GM23338 (cell line): ENCODE data around the gene NTM. TPM values are rescaled to one million over a fixed set of nuclear protein-coding genes. Genes with fewer than 3 reads are reported as not detected.

ENCODE experiments used
- ATAC-seq: fragments of 200-7000 bp; cut with Tn5 transposase; 3 replicates; pipeline ENCODE4 v1.9.1; 2020
- DNase-seq: peaks from one replicate; pipeline ENCODE4 v3.0.0-alpha.2; 2015; ENCODE audit warnings: low spot score
- H2AFZ ChIP-seq: fragments of 200-600 bp; sonication (generic); 2 replicates; pipeline ENCODE4 v1.8.0; 2016; ENCODE audit warnings: antibody characterized with exemption, mild to moderate bottlenecking, moderate library complexity
- H3F3A ChIP-seq: fragments of 200-600 bp; sonication (generic); replicated peaks from 2 replicates; pipeline ENCODE4 v1.8.0; 2017; ENCODE audit warnings: antibody characterized with exemption, mixed run types, low read depth
- H3K27ac ChIP-seq: fragments of 200-600 bp; sonication (generic); 2 replicates; pipeline ENCODE4 v1.6.1; 2016; ENCODE audit warnings: low read depth
- H3K27me3 ChIP-seq: fragments of 200-600 bp; sonication (generic); 2 replicates; pipeline ENCODE4 v1.8.0; 2016; ENCODE audit warnings: mild to moderate bottlenecking, mixed run types, moderate library complexity; ENCODE audit not compliant: insufficient read depth
- H3K36me3 ChIP-seq: fragments of 200-600 bp; sonication (generic); 2 replicates; pipeline ENCODE4 v1.8.0; 2016; ENCODE audit warnings: mild to moderate bottlenecking; ENCODE audit not compliant: insufficient read depth
- H3K4me1 ChIP-seq: fragments of 200-600 bp; sonication (generic); 2 replicates; pipeline ENCODE4 v1.8.0; 2016; ENCODE audit warnings: mild to moderate bottlenecking, moderate library complexity; ENCODE audit not compliant: insufficient read depth
- H3K4me2 ChIP-seq: fragments of 200-600 bp; sonication (generic); 2 replicates; pipeline ENCODE4 v1.7.1; 2017; ENCODE audit warnings: mixed run types
- H3K4me3 ChIP-seq: fragments of 200-600 bp; sonication (generic); 2 replicates; pipeline ENCODE4 v1.6.1; 2016; ENCODE audit warnings: mixed run types
- H3K79me2 ChIP-seq: fragments of 200-600 bp; sonication (generic); replicated peaks from 2 replicates; pipeline ENCODE4 v1.8.0; 2017; ENCODE audit warnings: mild to moderate bottlenecking; ENCODE audit not compliant: insufficient read depth
- H3K9me2 ChIP-seq: fragments of 200-600 bp; sonication (generic); 2 replicates; pipeline ENCODE4 v1.8.0; 2017; ENCODE audit not compliant: insufficient read depth
- H4K20me1 ChIP-seq: fragments of 200-600 bp; sonication (generic); replicated peaks from 2 replicates; pipeline ENCODE4 v1.8.0; 2017; ENCODE audit warnings: mild to moderate bottlenecking; ENCODE audit not compliant: insufficient read depth
- H3K27ac Mint-ChIP-seq: 2 replicates; pipeline ENCODE4 v1.8.0; 2020; ENCODE audit warnings: inconsistent platforms, mild to moderate bottlenecking, moderate library complexity, mixed read lengths
- H3K27me3 Mint-ChIP-seq: 3 replicates; pipeline ENCODE4 v1.8.0; 2022; ENCODE audit warnings: low read depth, mild to moderate bottlenecking, moderate library complexity, mixed read lengths, inconsistent platforms; ENCODE audit not compliant: insufficient read depth, poor library complexity
- H3K36me3 Mint-ChIP-seq: 3 replicates; pipeline ENCODE4 v1.8.0; 2021; ENCODE audit warnings: low read depth, mild to moderate bottlenecking, inconsistent platforms, moderate library complexity, mixed read lengths
- H3K4me1 Mint-ChIP-seq: 3 replicates; pipeline ENCODE4 v1.8.0; 2020; ENCODE audit warnings: mild to moderate bottlenecking, inconsistent platforms, mixed read lengths
- H3K4me3 Mint-ChIP-seq: 3 replicates; pipeline ENCODE4 v1.8.0; 2021; ENCODE audit warnings: moderate library complexity, mild to moderate bottlenecking, inconsistent platforms, mixed read lengths
- H3K9me3 Mint-ChIP-seq: 3 replicates; pipeline ENCODE4 v1.8.0; 2020; ENCODE audit warnings: moderate library complexity, mild to moderate bottlenecking, inconsistent platforms, mixed read lengths
- CREB1 ChIP-seq: fragments of 250-450 bp; sonication (Bioruptor Pico); IDR thresholded peaks from 2 replicates; pipeline ENCODE4 v1.5.0; 2020; ENCODE audit warnings: low read depth, mild to moderate bottlenecking, moderate library complexity
- CTCF ChIP-seq, 2 experiments: fragments of 200-600 bp in 1 of 2; sonication (generic) in 1 of 2; conservative IDR thresholded peaks; 2 replicates each; pipeline versions ENCODE4 v1.5.1 to v1.6.1; 2016 to 2017; ENCODE audit warnings: antibody characterized with exemption in 2 of 2, low read depth in 2 of 2, mild to moderate bottlenecking in 2 of 2, moderate library complexity in 1 of 2
- ETS1 ChIP-seq: IDR thresholded peaks from 2 replicates; pipeline ENCODE4 v1.6.1; 2016; ENCODE audit warnings: antibody characterized with exemption
- EZH2 ChIP-seq: fragments of 200-600 bp; sonication (generic); IDR thresholded peaks from one replicate; pipeline ENCODE4 v1.8.0; 2017; ENCODE audit warnings: antibody characterized with exemption, mild to moderate bottlenecking, low read depth; ENCODE audit not compliant: unreplicated experiment
- EZH2phosphoT487 ChIP-seq: fragments of 200-600 bp; sonication (generic); IDR thresholded peaks from one replicate; pipeline ENCODE4 v1.8.1; 2018; ENCODE audit warnings: antibody characterized with exemption; ENCODE audit not compliant: unreplicated experiment
- JUNB ChIP-seq: IDR thresholded peaks from one replicate; pipeline ENCODE4 v1.6.1; 2016; ENCODE audit warnings: antibody characterized with exemption; ENCODE audit not compliant: unreplicated experiment
- NANOG ChIP-seq: IDR thresholded peaks from 2 replicates; pipeline ENCODE4 v1.6.1; 2016; ENCODE audit warnings: antibody characterized with exemption, borderline replicate concordance
- POLR2AphosphoS5 ChIP-seq: IDR thresholded peaks from 2 replicates; pipeline ENCODE4 v1.6.1; 2016; ENCODE audit warnings: antibody characterized with exemption, low read depth
- REST ChIP-seq: IDR thresholded peaks from one replicate; pipeline ENCODE4 v1.6.1; 2018; ENCODE audit warnings: antibody characterized with exemption; ENCODE audit not compliant: unreplicated experiment
- STAT1 ChIP-seq: IDR thresholded peaks from one replicate; pipeline ENCODE4 v1.6.1; 2016; ENCODE audit warnings: antibody characterized with exemption; ENCODE audit not compliant: unreplicated experiment
- ZNF114 ChIP-seq: fragments of 250-450 bp; sonication (Bioruptor Pico); IDR thresholded peaks from 2 replicates; pipeline ENCODE4 v1.5.0; 2020; ENCODE audit warnings: mild to moderate bottlenecking, moderate library complexity
- ZNF331 ChIP-seq: fragments of 250-450 bp; sonication (Bioruptor Pico); IDR thresholded peaks from 2 replicates; pipeline ENCODE4 v1.5.0; 2020; ENCODE audit warnings: low read depth, mild to moderate bottlenecking, moderate library complexity
- polyA plus RNA-seq: library from polyadenylated mRNA; unstranded; fragments of >200 nt; fragmentation: Nextera tagmentation; extraction: Ambion mirVana; gene quantifications from 2 replicates; pipeline ENCODE4 v1.2.1, GENCODE V29; 2016
- total RNA-seq: library from RNA; depleted of rRNA; stranded (reverse); fragments of >200 nt; shearing (Covaris generic); gene quantifications from 2 replicates; pipeline ENCODE4 v1.2.3, GENCODE V29; 2014

Gene NTM
- total and polyA plus RNA-seq, 2 experiments from 2014 or later = 10.6 to 14.6 TPM

- no peaks in the 10 kb centered on the region for H3K36me3 ChIP-seq
- H4K20me1 ChIP-seq = no peaks in the 10 kb centered on the region
- no peak overlapping the region for H3K4me3 ChIP-seq
- H3F3A ChIP-seq = no peaks in the 10 kb centered on the region
- Mint-ChIP-seq H3K27ac (no peak overlapping the region), H3K36me3 (no peaks in the 10 kb centered on the region), H3K4me1 (peaks cover 19% of the 10 kb centered on the region), H3K4me3 (no peak overlapping the region), H3K9me3 (no peaks in the 10 kb centered on the region), H3K27me3 (no peaks in the 10 kb centered on the region)
- no peak for ATAC-seq
- TF ChIP-seq STAT1 (no peak), NANOG (no peak), REST (no peak), POLR2AphosphoS5 (no peak), CTCF (conservative IDR thresholded peaks at IDR 0.05; ENCODE audit: low read depth in 2 of 2) (no peak)
- no peaks in the 10 kb centered on the region for H3K4me1 ChIP-seq
- no peak overlapping the region for H2AFZ ChIP-seq
- H3K27ac ChIP-seq = no peak overlapping the region
- no peaks in the 10 kb centered on the region for H3K9me2 ChIP-seq
- no peak overlapping the region for H3K4me2 ChIP-seq
- H3K27me3 ChIP-seq = no peaks in the 10 kb centered on the region
- no peaks in the 10 kb centered on the region for H3K79me2 ChIP-seq
- no peak for DNase-seq
Measured at GRCh38 chr11:132285631-132286030, 915.2 kb downstream of the NTM start.

- no peak overlapping the region for H3K4me3 ChIP-seq
- no peaks in the 10 kb centered on the region for H3F3A ChIP-seq
- no peaks in the 10 kb centered on the region for H3K36me3 ChIP-seq
- no peaks in the 10 kb centered on the region for H3K36me3 Mint-ChIP-seq
- no peaks in the 10 kb centered on the region for H3K27me3 ChIP-seq
- H3K27ac ChIP-seq = no peak overlapping the region
- DNase-seq (no peak), ATAC-seq (no peak)
- H3K9me3 Mint-ChIP-seq = no peaks in the 10 kb centered on the region
- peaks cover 19% of the 10 kb centered on the region for H3K4me1 Mint-ChIP-seq
- H3K4me2 ChIP-seq = no peak overlapping the region
- no peaks in the 10 kb centered on the region for H3K9me2 ChIP-seq
- no peaks in the 10 kb centered on the region for H3K79me2 ChIP-seq
- no peak overlapping the region for H3K4me3 Mint-ChIP-seq
- H2AFZ ChIP-seq = no peak overlapping the region
- no peaks in the 10 kb centered on the region for H3K4me1 ChIP-seq
- H3K27ac Mint-ChIP-seq = no peak overlapping the region
- no peaks in the 10 kb centered on the region for H3K27me3 Mint-ChIP-seq
- no peaks in the 10 kb centered on the region for H4K20me1 ChIP-seq
- TF ChIP-seq ETS1 = no peak
- TF ChIP-seq CTCF (conservative IDR thresholded peaks at IDR 0.05; ENCODE audit: low read depth in 2 of 2) = no peak
- TF ChIP-seq ZNF331 (CRISPR knock-in tag) = no peak
- no peak for TF ChIP-seq JUNB
- no peak for TF ChIP-seq REST
- no peak for TF ChIP-seq ZNF114 (CRISPR knock-in tag)
- no peak for TF ChIP-seq CREB1 (CRISPR knock-in tag)
- no peak for TF ChIP-seq EZH2
- no peak for TF ChIP-seq POLR2AphosphoS5
- TF ChIP-seq EZH2phosphoT487 = no peak
Measured at GRCh38 chr11:132286106-132286505, 915.7 kb downstream of the NTM start.
